IPS-18c (cell line): ENCODE measurements around the gene SOX6.

Experiments used
- H3K4me3 ChIP-seq: 2 replicates; pipeline ENCODE4 v1.7.0; 2013; ENCODE audit warnings: low read depth, mild to moderate bottlenecking, low read length, moderate library complexity; ENCODE audit not compliant: insufficient read depth
- H3K9me3 ChIP-seq: one replicate; pipeline ENCODE4 v1.6.1; 2013; ENCODE audit warnings: mild to moderate bottlenecking, low read length, moderate library complexity; ENCODE audit not compliant: control insufficient read depth, insufficient read depth

SOX6 gene

GRCh38 chr11:16000065-16000464 lies 356.3 kb downstream of the SOX6 start:
- H3K4me3 ChIP-seq, result no peak overlapping the region
- H3K9me3 ChIP-seq, result no peaks in the 10 kb centered on the region

DNA sequence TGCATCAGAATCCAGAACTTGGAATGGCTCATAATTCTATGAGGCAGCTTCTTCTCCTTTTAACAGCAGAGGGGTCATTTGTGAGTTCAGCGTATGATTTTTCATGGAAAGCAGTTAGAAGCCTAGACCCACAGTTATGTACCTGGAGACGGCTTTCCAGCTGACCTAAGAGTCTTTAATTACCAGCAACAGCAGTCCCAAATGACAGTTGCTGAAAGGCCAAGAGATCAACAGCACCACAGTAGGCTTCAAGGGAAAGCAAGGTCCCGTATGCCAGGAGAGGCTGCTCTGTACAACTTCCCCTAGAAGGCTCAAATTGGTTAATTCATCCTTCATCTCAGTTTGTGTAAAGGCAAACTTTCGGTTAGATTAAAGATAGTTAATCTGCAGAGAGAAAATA lies 363.0 kb downstream of the SOX6 start:
- Histone ChIP-seq H3K4me3 (no peak overlapping the region), H3K9me3 (no peaks in the 10 kb centered on the region)

DNA sequence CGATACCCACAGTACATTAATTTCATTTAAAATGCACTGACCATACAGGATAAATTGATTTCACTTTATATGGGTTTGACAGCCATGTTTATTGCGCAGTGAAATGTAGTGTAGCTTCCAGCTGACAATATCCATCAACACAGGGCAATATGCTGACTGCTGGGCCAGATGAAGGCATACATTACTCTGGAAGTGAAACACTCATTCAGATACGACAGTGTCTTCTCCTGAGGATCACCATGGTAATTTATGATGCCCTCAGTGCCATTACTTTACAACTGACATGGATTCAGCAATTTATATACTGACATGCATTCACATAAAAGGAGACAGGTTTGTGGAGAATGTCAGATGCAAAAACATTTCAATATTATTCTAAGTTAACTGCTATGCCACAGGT lies 365.1 kb downstream of the SOX6 start:
- Histone ChIP-seq H3K9me3 (no peaks in the 10 kb centered on the region), H3K4me3 (no peak overlapping the region)

- Histone ChIP-seq H3K4me3 (no peak overlapping the region), H3K9me3 (no peaks in the 10 kb centered on the region)
Measured at GRCh38 chr11:15989685-15990084, 366.7 kb downstream of the SOX6 start.

DNA sequence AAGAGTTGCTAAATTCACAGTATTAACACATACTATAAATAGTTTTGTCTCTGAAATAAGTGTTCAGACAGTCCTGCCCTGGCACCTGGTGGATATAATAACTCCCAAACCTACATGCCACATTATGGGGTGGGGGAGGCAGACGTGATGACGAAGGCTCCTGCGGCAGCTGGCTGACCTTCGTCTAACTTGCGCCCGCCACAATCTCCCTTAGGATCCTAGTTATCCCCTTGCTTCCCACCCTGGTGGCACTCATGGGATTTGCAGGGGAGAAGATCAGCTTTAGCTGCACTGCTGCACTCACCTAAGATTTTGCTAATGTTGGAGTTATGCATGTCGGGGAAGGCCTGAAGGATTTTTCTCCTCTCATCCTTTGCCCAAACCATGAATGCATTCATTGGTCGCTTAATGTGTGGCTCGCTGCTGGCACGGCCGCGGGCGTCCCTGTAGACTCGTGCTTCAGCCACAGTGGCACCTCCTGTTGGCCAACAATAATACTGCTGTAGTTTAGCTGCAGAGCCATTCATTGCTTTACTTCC lies 367.6 kb downstream of the SOX6 start:
- peak overlapping the region; percentile 10; the same call in 1 of the 2 replicates for H3K4me3 ChIP-seq
- H3K9me3 ChIP-seq, result no peaks in the 10 kb centered on the region

DNA sequence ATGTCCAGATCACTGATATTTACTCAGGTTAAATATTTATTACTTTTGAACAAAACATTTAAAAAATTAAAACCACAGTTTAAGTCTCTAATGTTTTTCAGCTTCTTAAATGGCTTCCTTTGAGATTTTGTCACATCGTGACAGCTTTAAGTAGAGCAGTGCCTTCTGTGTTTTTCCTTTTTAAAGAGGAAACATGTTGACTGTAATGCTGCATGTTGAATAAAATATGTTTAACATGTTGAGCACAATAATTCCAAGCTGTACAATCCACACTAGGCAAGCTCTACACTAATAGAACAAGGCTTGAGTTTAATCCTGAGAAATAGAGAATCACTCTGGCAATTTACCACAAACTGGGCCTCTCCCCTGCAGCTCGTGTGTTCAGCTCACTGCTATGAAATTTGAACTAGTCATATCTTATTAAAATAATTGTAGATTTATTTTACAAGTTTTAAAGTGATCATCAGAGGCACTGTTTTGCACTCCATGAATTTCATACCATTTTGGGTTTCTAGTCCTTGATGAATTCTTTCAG lies 368.3 kb downstream of the SOX6 start:
- no peak overlapping the region for H3K4me3 ChIP-seq
- no peaks in the 10 kb centered on the region for H3K9me3 ChIP-seq

DNA sequence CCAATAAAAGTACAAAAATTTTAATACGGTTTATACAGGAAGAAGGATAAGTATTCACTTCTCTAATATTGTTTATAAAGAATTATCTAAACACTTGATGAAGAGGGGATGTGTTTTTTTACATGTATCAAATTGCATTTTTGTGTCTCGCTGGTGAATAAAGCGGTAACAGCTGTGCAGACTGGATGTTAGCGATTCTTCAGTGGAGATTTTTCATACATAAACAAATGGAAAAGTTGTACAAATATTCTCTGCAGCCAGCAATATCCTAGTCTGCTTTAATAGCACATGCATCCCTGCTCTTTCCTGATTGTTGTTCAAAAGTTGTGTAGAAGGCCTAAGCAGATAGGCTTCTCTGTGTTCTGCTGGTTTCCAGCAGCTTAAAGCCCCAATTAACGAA lies 369.3 kb downstream of the SOX6 start:
- Histone ChIP-seq H3K4me3 (no peak overlapping the region), H3K9me3 (no peaks in the 10 kb centered on the region)

GRCh38 chr11:15985860-15986139 lies 370.5 kb downstream of the SOX6 start:
- Histone ChIP-seq H3K9me3 (no peaks in the 10 kb centered on the region), H3K4me3 (no peak overlapping the region)

GRCh38 chr11:15985127-15985859 lies 371.1 kb downstream of the SOX6 start:
- no peak overlapping the region for H3K4me3 ChIP-seq

DNA sequence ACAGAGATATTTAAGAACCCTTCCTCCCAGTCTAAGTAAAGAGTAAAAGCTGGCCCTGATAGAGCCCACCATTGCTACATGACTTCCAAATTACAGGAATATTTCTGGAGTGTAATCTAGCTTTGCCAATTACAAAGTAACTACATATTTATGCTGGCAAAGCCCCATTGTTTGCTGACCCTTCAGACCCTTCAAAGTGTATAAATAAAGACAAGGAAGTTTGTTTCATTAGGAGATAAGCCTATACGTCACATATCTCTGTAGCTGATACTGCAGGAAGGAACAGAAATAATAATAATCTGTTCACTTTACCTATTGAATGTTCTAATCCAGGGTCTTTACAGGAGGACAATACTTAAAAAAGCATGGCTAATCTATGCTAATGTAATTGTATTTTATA lies 375.1 kb downstream of the SOX6 start:
- H3K9me3 ChIP-seq, result no peaks in the 10 kb centered on the region
- no peak overlapping the region for H3K4me3 ChIP-seq

More at GRCh38 chr11:15985127-15985859, 371.1 kb downstream of the SOX6 start:
- no peaks in the 10 kb centered on the region for H3K9me3 ChIP-seq

DNA sequence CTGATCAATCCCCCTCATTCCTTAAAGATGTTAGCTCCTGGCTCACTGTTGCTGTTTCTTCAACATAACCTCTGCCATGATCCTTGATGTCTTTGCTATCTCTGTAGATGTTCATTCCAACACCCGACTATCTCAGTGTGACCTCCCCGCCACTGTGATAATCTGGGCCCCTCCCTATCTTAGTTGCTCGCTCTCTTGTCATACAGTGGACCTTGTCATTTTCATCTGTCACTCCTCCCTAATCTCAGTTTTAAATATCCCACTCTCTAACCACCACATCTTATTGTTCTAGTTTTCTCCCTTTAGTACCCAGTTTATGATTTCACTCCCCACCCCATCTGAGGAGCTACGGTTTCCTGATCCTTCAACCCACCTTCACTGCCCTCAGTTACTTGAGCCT lies 379.2 kb downstream of the SOX6 start:
- H3K9me3 ChIP-seq, result no peaks in the 10 kb centered on the region
- H3K4me3 ChIP-seq, result no peak overlapping the region

DNA sequence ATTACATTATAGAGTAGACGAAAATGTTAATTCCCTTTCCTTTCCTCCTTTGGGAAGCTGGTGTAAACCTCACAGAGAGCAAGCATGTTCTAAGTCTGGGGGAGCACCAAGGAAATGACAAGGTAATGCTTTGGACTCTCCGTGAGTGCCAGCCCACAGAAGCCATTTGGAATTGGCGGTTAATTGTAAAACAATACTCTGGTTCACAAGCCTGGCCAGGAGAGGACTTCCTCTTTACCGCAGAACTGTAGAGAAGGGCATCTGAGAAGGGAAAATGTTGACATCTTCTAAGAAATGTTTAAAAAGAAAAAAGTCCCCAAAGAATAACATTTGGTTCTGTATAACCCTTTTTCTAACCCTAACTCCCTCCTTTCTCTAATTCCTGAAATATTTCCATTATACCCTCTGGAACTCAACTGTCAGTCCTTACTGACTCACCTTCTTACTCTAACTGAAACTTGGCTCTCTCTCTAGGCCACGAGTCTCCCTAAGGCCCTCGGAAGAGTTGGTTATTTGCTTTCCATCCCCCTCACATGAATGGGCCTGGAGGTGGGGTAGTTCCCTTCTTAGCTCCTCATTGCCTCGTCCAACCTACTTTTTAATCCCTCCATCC lies 379.8 kb downstream of the SOX6 start:
- H3K9me3 ChIP-seq, result no peaks in the 10 kb centered on the region
- H3K4me3 ChIP-seq, result no peak overlapping the region

GRCh38 chr11:15975742-15976141 lies 380.6 kb downstream of the SOX6 start:
- no peaks in the 10 kb centered on the region for H3K9me3 ChIP-seq
- H3K4me3 ChIP-seq, result no peak overlapping the region

DNA sequence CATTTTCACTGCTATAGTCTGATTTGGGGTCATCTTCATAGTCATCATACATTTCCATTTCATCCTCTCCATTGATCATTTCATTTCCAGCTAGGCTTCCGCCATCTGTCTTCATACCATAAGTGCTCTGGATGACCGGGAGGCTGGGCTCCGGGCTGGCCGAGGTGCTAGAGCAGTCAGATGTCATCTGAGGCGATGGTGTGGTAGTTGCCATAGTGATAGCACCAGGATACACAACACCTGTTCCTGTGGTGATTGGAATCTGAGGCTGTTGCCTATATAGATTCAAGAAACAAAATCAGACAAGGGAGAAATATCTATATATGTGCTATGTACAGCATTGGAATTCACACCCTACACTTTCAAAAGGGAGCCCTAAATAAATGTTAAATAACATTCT lies 383.5 kb downstream of the SOX6 start:
- H3K9me3 ChIP-seq, result no peaks in the 10 kb centered on the region
- H3K4me3 ChIP-seq, result no peak overlapping the region

DNA sequence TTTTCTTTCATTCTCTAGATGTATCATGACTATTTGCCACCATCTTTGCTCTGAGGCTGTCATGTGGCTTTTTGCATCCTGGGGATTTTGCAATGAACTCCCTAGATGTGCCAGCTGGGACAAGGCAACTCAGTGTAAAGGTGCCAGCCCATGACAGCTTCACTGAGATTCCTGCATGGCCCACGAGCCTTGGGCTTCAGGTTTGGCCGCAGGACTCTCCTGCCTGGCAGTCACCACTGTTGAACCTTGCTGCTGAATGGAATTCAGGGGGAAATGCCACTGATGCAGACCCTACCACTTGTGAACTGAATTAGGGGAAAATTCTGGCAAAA lies 385.2 kb downstream of the SOX6 start:
- Histone ChIP-seq H3K4me3 (no peak overlapping the region), H3K9me3 (no peaks in the 10 kb centered on the region)

GRCh38 chr11:15970506-15971214 lies 385.7 kb downstream of the SOX6 start:
- Histone ChIP-seq H3K9me3 (no peaks in the 10 kb centered on the region), H3K4me3 (no peak overlapping the region)

GRCh38 chr11:15969701-15970329 lies 386.5 kb downstream of the SOX6 start:
- H3K4me3 ChIP-seq, result no peak overlapping the region
- no peaks in the 10 kb centered on the region for H3K9me3 ChIP-seq

DNA sequence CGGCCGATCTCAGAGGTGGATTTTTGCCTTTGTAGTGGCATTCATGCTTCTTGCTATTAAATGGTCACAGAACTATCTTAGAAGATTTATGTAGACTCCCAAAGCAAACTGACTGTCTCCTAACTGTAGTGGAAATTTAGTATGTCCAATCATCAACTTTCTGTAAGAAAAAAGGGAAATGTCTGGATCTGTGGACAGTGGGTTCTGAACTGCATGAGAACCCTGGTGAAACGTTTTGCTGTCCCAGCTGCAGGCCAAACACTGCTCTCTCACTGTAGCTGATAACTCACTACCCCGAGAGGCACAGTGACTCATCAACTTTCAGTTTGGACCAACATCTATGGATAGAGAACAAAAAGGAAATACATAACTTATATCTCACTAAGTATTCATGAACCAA lies 387.1 kb downstream of the SOX6 start:
- Histone ChIP-seq H3K4me3 (no peak overlapping the region), H3K9me3 (no peaks in the 10 kb centered on the region)
